Cortex of kidney (tissue), 1 donor: Measurements from ENCODE around the gene NDST1.

Experiments
- DNase-seq: peaks from one replicate; lab custom pipeline; 2025; lab: John Stamatoyannopoulos, UW

Gene NDST1

DNA sequence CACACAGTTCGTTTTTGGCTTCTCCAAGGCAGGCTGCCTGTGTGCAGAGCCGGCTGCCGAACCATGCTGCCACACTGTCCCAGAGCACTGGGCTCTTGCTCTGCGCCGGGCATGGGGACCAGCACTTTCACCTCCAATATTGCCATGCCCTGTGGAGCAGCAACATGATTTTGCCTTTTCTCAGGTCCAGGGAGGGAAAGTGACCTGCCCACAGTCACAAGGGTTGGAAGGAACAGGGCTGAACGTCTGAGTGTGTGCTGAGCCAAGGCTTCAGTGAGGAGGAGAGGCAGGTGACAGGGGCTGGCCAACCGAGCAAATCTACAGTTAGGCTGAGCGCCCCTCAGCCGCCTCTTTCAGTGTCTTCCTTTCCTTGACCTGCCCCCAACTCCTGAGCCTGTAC is 98.5 kb downstream of the NDST1 start:
- DNase-seq: no peak

DNA sequence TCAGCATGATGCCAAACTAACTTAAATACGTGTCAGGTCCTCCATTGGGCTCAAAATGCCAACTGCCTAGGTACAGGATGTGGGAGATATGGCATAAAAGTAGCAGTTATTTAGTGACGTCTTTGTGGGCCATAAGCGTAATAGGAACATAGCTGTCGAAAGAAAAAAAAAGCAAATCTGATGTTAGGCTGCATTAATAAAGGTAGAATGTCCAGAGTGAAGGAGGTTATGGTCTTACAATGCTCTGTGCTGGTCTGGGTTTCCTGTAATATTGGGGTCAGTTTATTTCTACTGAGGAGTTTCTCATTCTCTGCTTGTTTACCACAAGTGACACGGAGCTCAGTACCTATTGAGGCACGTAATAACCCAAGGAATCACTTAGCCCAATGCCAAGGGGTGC is 99.2 kb downstream of the NDST1 start:
- no peak for DNase-seq
